Spleen (tissue), 11 donors: ENCODE measurements around the gene PEX14. TPM values are rescaled to one million over a fixed set of nuclear protein-coding genes. Genes with fewer than 3 reads are reported as not detected.

Experiments
- DNase-seq: peaks from one replicate; pipeline ENCODE4 v3.0.0-alpha.2; 2020
- H3K27ac ChIP-seq, 8 donors: fragments of 200-600 bp; sonication (generic) in 7 of 8; 1 replicate in 4 of 8; 2 replicates in 4 of 8; pipeline versions ENCODE4 v1.5.0 to v1.8.0; 2016 to 2021; ENCODE audit warnings: inconsistent platforms in 4 of 8, mild to moderate bottlenecking in 4 of 8, moderate library complexity in 1 of 8
- H3K27me3 ChIP-seq, 7 donors: fragments of 200-600 bp; sonication (generic) in 6 of 7; replicated peaks in 1 of 7; 1 replicate in 4 of 7; 2 replicates in 3 of 7; pipeline versions ENCODE4 v1.5.0 to v1.8.0; 2016 to 2021; ENCODE audit warnings: inconsistent platforms in 3 of 7, mild to moderate bottlenecking in 1 of 7
- H3K36me3 ChIP-seq, 6 donors: fragments of 200-600 bp; sonication (generic) in 5 of 6; 1 replicate in 4 of 6; 2 replicates in 2 of 6; pipeline versions ENCODE4 v1.5.0 to v1.8.0; 2016 to 2021; ENCODE audit warnings: inconsistent platforms in 2 of 6
- H3K4me1 ChIP-seq, 6 donors: fragments of 200-600 bp; sonication (generic) in 5 of 6; 1 replicate in 3 of 6; 2 replicates in 3 of 6; pipeline versions ENCODE4 v1.5.0 to v1.8.0; 2016 to 2021; ENCODE audit warnings: inconsistent platforms in 3 of 6
- H3K4me3 ChIP-seq, 8 donors: fragments of 200-600 bp; sonication (generic) in 7 of 8; 1 replicate in 4 of 8; 2 replicates in 4 of 8; pipeline versions ENCODE4 v1.5.0 to v1.8.0; 2016 to 2021; ENCODE audit warnings: inconsistent platforms in 4 of 8, mild to moderate bottlenecking in 4 of 8, moderate library complexity in 2 of 8
- H3K9me3 ChIP-seq, 8 donors: fragments of 200-600 bp; sonication (generic) in 7 of 8; 1 replicate in 4 of 8; 2 replicates in 4 of 8; pipeline versions ENCODE4 v1.5.0 to v1.8.0; 2016 to 2021; ENCODE audit warnings: inconsistent platforms in 4 of 8
- CTCF ChIP-seq, 11 experiments: fragments of 200-600 bp in 7 of 11; fragments of 450-650 bp in 4 of 11; sonication (generic) in 4 of 11; IDR thresholded peaks in 8 of 11; conservative IDR thresholded peaks in 3 of 11; 1 replicate in 7 of 11; 2 replicates in 4 of 11; pipeline versions ENCODE4 v1.4.0 to v1.8.0; 2016 to 2021; ENCODE audit warnings: antibody characterized with exemption in 11 of 11, inconsistent platforms in 4 of 11, mild to moderate bottlenecking in 1 of 11
- POLR2A ChIP-seq, 3 donors: fragments of 450-650 bp; IDR thresholded peaks; one replicate each; pipeline ENCODE4 v1.5.1; 2017; ENCODE audit warnings: antibody characterized with exemption in 3 of 3, mild to moderate bottlenecking in 1 of 3
- POLR2AphosphoS5 ChIP-seq, 3 donors: sonication (generic); formaldehyde crosslinking; IDR thresholded peaks; one replicate each; pipeline ENCODE4 v1.5.1; 2017; ENCODE audit warnings: antibody characterized with exemption in 3 of 3
- WGBS, 5 donors: extraction: QIAGEN DNeasy Blood & Tissue Kit in 3 of 5; methylation state at CpG; one replicate each; pipeline versions ENCODE4 v1.1.5 to v1.1.7; 2013 to 2018; 5-methylcytosine and 5-hydroxymethylcytosine counted together
- intact Hi-C: fragments of 100-400 bp; cut with DNase I; formaldehyde crosslinking; loops from one replicate; pipeline ENCODE4 v1.15.0; 2023; ENCODE audit warnings: low total_unique reads
- polyA plus RNA-seq, 3 donors: library from polyadenylated mRNA; stranded (reverse); fragments of 200-250 nt; gene quantifications; one replicate each; pipeline ENCODE4 v1.2.1, GENCODE V29; 2013
- total RNA-seq, 7 donors: library from RNA; depleted of rRNA in 3 of 7; stranded (reverse); fragments of >200 nt in 3 of 7; fragmentation: NEBNext Ultra II Directional in 4 of 7; extraction: Animal tissue kit (Norgen Biotek cat#: 25700) in 4 of 7; gene quantifications; one replicate each; pipeline versions ENCODE4 v1.1.0 to v1.2.1, GENCODE V29; 2016 to 2021
- donor health status: healthy with polysubstance abuse.
- donor health status: DM: no; HTN: no; CAD: no; lungs with moderate emphysema.
- donor health status: DM: no; HTN: no; CAD: no.
- donor health status: Bipolar disorder and iron deficiency.
- donor health status: healthy.
- donor health status: DM: no; HTN: no; CAD: no.
- donor health status: DM: yes; HTN: yes; CAD: no.

The PEX14 gene
- total and polyA plus RNA-seq, 10 donors: 9.3 to 19.7 (median 12.1) TPM

GRCh38 chr1:10578070-10578469 lies 103.3 kb downstream of the PEX14 start:
- Histone ChIP-seq H3K4me1 (no peaks in the 10 kb centered on the region), H3K9me3 (no peaks in the 10 kb centered on the region), H3K27me3 (no peaks in the 10 kb centered on the region), H3K4me3 (no peak overlapping the region), H3K27ac (no peak overlapping the region), H3K36me3 (peaks cover 0 to 19% (median 0%) of the 10 kb centered on the region in 6 donors)
- TF ChIP-seq CTCF (IDR thresholded peaks at IDR 0.05 in 8 of 11, conservative IDR thresholded peaks at IDR 0.05 in 3 of 11) (no peak), POLR2AphosphoS5 (IDR thresholded peaks at IDR 0.05) (no peak), POLR2A (IDR thresholded peaks at IDR 0.05) (no peak)
- intact Hi-C loops: no loop called here
- WGBS, 5 donors: 89 to 96% (median 93%) methylated on average over 4 of the region's 4 CpGs
- DNase-seq: no peak

GRCh38 chr1:10583641-10584040 lies 108.9 kb downstream of the PEX14 start:
- H3K4me1 ChIP-seq: no peaks in the 10 kb centered on the region
- intact Hi-C loops: no loop called here
- no peaks in the 10 kb centered on the region for H3K27me3 ChIP-seq
- H3K36me3 ChIP-seq: peaks cover 0 to 5% (median 0%) of the 10 kb centered on the region in 6 donors
- DNase-seq: no peak
- H3K27ac ChIP-seq: no peak overlapping the region
- 13 to 65% (median 34%) methylated on average over 3 of the region's 3 CpGs for whole genome bisulfite sequencing, 5 donors
- TF ChIP-seq POLR2A (IDR thresholded peaks at IDR 0.05) (no peak), POLR2AphosphoS5 (IDR thresholded peaks at IDR 0.05) (no peak), CTCF (IDR thresholded peaks at IDR 0.05 in 8 of 11, conservative IDR thresholded peaks at IDR 0.05 in 3 of 11) (no peak)
- no peak overlapping the region for H3K4me3 ChIP-seq
- no peaks in the 10 kb centered on the region for H3K9me3 ChIP-seq

GRCh38 chr1:10585242-10585641 lies 110.5 kb downstream of the PEX14 start:
- TF ChIP-seq CTCF (IDR thresholded peaks at IDR 0.05 in 8 of 11, conservative IDR thresholded peaks at IDR 0.05 in 3 of 11) (no peak), POLR2AphosphoS5 (IDR thresholded peaks at IDR 0.05) (no peak), POLR2A (IDR thresholded peaks at IDR 0.05) (no peak)
- Histone ChIP-seq H3K36me3 (peaks cover 0 to 5% (median 0%) of the 10 kb centered on the region in 6 donors), H3K4me1 (no peaks in the 10 kb centered on the region), H3K27ac (no peak overlapping the region), H3K4me3 (no peak overlapping the region), H3K9me3 (no peaks in the 10 kb centered on the region), H3K27me3 (no peaks in the 10 kb centered on the region)
- 76 to 100% (median 94%) methylated on average over 1 of the region's 1 CpG for WGBS, 5 donors
- intact Hi-C loops: no loop called here
- DNase-seq: no peak

GRCh38 chr1:10586125-10586524 lies 111.4 kb downstream of the PEX14 start:
- 85 to 92% (median 87%) methylated on average over 5 of the region's 5 CpGs for WGBS, 5 donors
- TF ChIP-seq CTCF (IDR thresholded peaks at IDR 0.05 in 8 of 11, conservative IDR thresholded peaks at IDR 0.05 in 3 of 11) (no peak), POLR2A (IDR thresholded peaks at IDR 0.05) (no peak), POLR2AphosphoS5 (IDR thresholded peaks at IDR 0.05) (no peak)
- no peak for DNase-seq
- no peak overlapping the region for H3K27ac ChIP-seq
- intact Hi-C loops: no loop called here
- peaks cover 0 to 3% (median 0%) of the 10 kb centered on the region in 6 donors for H3K36me3 ChIP-seq
- H3K27me3 ChIP-seq: no peaks in the 10 kb centered on the region
- no peaks in the 10 kb centered on the region for H3K9me3 ChIP-seq
- H3K4me3 ChIP-seq: no peak overlapping the region
- H3K4me1 ChIP-seq: no peaks in the 10 kb centered on the region
